Activated naive CD4-positive, alpha-beta T cell treated with anti-CD3 and anti-CD28 coated beads, Interleukin-2, amount 50 U/mL, for 72 hours (primary cell): Measurements from ENCODE around the gene NAAA. TPM values are rescaled to one million over a fixed set of nuclear protein-coding genes. Genes with fewer than 3 reads are reported as not detected.
"Not testable (repeated sequence)": the region's sequence is repeated elsewhere in the genome, so short reads cannot be mapped to it uniquely, and the experiment has no call there.

Experiments used
- ATAC-seq, 2 donors: fragments of 150-1000 bp; cut with Tn5 transposase; 2 replicates each; pipeline ENCODE4 v1.10.0; 2021; ENCODE audit warnings: mild to moderate bottlenecking in 2 of 2, moderate library complexity in 2 of 2
- DNase-seq, 2 donors: peaks; one replicate each; pipeline ENCODE4 v3.0.0; 2021 to 2022; ENCODE audit warnings: low spot score in 2 of 2
- H3K27ac Mint-ChIP-seq, 2 donors: one replicate each; pipeline ENCODE4 v1.8.0; 2022; ENCODE audit warnings: mild to moderate bottlenecking in 2 of 2, mixed read lengths in 2 of 2
- H3K36me3 Mint-ChIP-seq, 2 donors: one replicate each; pipeline ENCODE4 v1.8.0; 2022; ENCODE audit warnings: mixed read lengths in 2 of 2
- H3K9me3 Mint-ChIP-seq, 2 donors: one replicate each; pipeline ENCODE4 v1.8.0; 2022; ENCODE audit warnings: mixed read lengths in 2 of 2
- total RNA-seq, 2 donors: library from RNA; stranded (reverse); gene quantifications; one replicate each; pipeline ENCODE4 v1.2.3, GENCODE V29; 2022

NAAA gene
- total RNA-seq, 2 donors from 2014 or later: 17.4 to 22.8 TPM

DNA sequence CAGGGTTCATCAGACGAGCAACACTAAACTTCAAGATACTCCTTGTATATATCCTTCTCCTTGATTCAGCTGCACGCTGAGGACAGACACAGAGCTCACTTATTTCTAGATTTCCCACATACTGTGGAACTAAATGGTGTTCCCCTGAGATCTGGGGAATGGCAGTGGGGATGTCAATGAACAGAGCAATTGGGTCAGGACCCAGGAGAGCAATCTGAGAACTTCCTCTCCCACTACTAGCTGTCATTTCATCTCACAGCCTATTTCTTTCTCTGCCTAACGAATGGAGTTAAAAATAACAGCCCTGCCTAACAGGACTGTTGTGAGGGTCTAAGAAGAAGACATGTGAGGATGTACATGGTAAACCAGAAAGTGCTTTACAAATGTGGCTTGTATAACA lies 10.7 kb downstream of the NAAA start:
- no peak for DNase-seq
- ATAC-seq: no peak
- Mint-ChIP-seq H3K36me3 (peaks cover 6 to 7% of the 10 kb centered on the region in 2 donors), H3K27ac (peak overlapping the region in 1 of 2 donors; percentile 4), H3K9me3 (no peaks in the 10 kb centered on the region)

DNA sequence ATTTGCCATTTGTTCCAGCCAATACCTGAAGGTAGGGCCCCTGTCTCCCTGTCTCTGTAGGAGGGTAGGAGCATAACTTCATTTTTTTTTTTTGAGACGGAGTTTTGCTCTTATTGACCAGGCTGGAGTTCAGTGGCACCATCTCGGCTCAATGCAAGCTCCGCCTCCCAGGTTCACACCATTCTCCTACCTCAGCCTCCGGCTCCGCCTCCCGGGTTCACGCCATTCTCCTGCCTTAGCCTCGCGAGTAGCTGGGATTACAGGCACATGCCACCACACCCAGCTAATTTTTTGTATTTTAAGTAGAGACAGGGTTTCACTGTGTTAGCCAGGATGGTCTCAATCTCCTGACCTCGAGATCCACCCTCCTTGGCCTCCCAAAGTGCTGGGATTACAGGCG lies 15.9 kb downstream of the NAAA start:
- H3K27ac Mint-ChIP-seq: peak overlapping the region in 1 of 2 donors; percentile 1
- H3K36me3 Mint-ChIP-seq, H3K9me3 Mint-ChIP-seq, ATAC-seq, DNase-seq: not testable (repeated sequence)

DNA sequence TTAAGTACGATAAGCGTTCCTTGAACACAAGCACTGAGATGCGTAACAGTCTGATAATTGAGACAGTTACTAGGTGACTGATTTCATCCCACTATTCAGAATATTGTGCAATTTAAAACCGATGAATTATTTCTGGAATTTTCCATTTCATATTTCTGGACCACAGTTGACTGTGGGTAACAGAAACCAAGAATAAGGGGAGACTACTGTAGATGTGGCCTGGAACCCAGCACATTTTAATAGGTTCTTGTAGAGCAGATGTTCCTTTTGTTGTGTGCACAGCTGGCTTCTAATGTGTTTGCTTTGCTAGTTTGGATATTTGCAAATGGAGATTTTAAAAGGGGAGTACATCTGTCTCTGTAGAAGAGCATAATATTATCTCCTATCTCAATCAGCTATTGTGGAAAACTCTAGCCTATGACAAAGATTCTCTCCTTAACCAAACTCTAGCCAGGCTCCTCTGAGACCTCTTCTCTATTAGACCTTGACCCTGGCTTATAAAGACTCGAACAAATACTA lies 16.4 kb downstream of the NAAA start:
- ATAC-seq: no peak
- H3K36me3 Mint-ChIP-seq: no peaks in the 10 kb centered on the region
- no peak for DNase-seq
- no peaks in the 10 kb centered on the region for H3K9me3 Mint-ChIP-seq
- peak overlapping the region in 1 of 2 donors; percentile 1 for H3K27ac Mint-ChIP-seq

DNA sequence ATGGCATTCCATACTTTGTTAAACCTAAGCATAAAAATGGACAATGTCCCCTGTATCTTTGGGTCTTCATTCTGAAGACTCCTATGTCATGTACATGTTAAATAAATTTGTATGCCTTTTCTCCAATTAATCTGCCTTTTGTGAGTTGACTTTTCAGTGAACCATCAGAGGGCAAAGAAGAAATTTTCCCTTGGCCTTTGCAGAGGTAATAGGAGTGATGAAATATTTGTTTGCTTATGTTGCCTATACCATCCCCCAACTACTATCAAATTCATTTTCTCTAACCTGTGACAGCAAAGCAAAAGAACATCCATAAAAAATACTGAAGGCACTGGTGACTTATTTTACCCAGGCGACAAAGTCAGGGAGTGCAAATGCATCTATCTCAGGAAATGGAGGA lies 18.2 kb downstream of the NAAA start:
- H3K9me3 Mint-ChIP-seq: no peaks in the 10 kb centered on the region
- peak overlapping the region in 1 of 2 donors; percentile 72 for H3K27ac Mint-ChIP-seq
- H3K36me3 Mint-ChIP-seq: no peaks in the 10 kb centered on the region
- no peak for DNase-seq
- no peak for ATAC-seq

DNA sequence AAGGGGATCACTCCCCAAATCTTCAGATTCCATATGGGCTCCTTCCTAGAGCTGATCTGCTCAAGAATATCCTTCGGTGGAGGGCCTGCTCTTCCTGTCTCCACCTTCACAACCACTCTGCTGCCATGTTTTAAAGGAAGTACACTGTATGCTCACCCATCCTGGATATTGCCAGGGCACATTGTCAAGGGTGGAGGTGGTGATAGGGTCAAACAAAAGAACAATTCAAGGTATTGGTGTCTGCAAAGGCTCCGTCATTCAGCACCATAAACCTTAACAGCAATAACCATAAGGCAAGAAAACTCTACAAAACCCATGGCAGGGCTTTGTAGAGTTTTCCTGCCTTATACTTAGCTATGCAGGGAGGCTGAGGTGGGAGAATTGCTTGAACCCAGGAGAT lies 18.9 kb downstream of the NAAA start:
- no peak for DNase-seq
- no peak for ATAC-seq
- no peaks in the 10 kb centered on the region for H3K36me3 Mint-ChIP-seq
- H3K9me3 Mint-ChIP-seq: no peaks in the 10 kb centered on the region
- no peak overlapping the region for H3K27ac Mint-ChIP-seq

DNA sequence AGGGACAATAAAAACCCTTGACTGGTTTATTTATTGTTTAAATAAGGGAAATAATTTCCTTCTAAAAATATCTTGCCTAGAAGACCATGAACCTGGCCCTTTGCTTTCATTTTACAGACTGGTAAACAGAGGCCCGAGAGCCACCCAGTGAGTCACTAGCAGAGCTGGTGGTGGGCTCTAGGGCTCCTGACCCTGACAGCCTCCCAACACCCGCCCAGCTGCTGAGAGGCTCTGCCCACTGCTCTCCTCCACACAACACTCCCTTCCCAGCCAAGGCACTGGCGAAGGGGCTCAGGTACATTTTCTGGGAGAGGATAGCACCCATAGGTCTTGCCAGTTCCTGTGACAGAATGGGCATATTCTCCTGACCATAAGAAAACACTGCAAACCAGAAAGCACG lies 20.5 kb downstream of the NAAA start:
- DNase-seq (no peak), ATAC-seq (no peak)
- Mint-ChIP-seq H3K36me3 (no peaks in the 10 kb centered on the region), H3K9me3 (no peaks in the 10 kb centered on the region), H3K27ac (peak overlapping the region in 1 of 2 donors; percentile 9)

DNA sequence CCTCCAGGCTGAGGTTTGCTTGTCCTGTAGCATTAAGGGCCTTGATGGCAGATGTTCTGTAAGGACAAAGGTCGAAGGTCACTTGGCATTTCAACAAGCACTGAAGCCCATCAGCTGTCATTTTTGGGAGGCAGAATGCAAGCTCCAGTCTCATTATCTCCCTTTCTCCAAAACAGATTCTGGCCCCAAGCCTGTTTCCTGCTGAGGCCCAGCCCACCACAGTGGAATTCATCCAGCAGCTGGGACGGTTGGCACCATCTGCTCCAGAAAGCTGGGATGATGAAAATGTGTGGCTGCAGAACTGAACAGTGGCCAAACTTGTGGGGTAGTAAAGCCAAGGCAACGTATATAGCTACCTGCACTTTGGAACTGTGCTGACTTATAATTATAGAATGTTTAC lies 20.9 kb downstream of the NAAA start:
- no peaks in the 10 kb centered on the region for H3K9me3 Mint-ChIP-seq
- H3K27ac Mint-ChIP-seq: no peak overlapping the region
- H3K36me3 Mint-ChIP-seq: no peaks in the 10 kb centered on the region
- ATAC-seq (no peak), DNase-seq (no peak)

DNA sequence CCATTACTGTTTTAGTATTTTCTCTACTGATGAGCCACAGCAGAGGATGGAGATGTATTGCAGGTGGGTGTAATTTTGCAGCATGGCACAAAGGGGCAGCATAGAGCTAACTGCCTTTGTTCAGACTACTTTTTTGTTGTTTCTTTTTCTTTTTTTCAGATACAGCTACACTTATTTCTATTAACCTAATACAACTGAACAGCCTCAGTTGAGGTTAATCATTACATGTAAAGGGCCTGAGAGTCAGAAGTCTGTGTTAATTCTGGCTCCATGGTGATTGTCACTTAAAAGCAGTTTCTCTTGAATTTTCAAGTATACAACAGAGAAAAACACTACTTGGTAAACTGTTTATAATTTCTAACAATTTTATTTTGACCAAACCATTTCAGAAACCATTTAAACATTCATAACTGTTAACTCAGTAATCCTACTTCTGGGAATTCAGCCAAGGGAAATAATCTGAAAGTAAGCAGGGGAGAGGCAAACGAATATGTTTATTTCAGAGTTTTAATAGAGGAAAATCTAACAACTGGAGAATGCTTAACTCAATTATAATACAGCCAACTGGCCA lies 24.6 kb downstream of the NAAA start:
- Mint-ChIP-seq H3K9me3 (peaks cover under 1% of the 10 kb centered on the region in 2 donors), H3K27ac (peak overlapping the region; percentile 63 to 77), H3K36me3 (peaks cover 2 to 5% of the 10 kb centered on the region in 2 donors)
- ATAC-seq (peak; percentile 48 to 67), DNase-seq (peak in 1 of 2 donors; percentile 20)

DNA sequence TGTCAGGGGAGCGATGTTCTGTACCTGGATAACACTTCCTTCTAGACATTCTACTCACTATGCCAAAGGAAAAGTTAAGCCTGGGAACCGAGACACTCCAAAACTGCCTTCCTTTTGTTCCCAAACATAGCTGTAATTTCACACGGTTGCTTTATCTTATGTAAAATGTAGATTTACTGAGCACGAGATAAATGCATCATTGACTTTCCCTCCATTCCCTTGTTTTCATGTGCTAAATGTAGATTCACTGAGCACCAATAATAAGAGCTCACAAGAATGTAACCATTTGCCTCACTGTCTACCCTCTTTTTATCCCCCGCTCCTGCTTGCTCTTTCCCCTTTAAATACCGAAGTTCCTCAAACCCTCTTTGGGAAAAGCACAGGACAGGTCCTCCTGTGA lies 27.8 kb downstream of the NAAA start:
- peaks cover 10 to 15% of the 10 kb centered on the region in 2 donors for H3K36me3 Mint-ChIP-seq
- ATAC-seq (no peak), DNase-seq (no peak)
- H3K27ac Mint-ChIP-seq: peak overlapping the region in 1 of 2 donors; percentile 62
- peaks cover 7% of the 10 kb centered on the region in 2 donors for H3K9me3 Mint-ChIP-seq

DNA sequence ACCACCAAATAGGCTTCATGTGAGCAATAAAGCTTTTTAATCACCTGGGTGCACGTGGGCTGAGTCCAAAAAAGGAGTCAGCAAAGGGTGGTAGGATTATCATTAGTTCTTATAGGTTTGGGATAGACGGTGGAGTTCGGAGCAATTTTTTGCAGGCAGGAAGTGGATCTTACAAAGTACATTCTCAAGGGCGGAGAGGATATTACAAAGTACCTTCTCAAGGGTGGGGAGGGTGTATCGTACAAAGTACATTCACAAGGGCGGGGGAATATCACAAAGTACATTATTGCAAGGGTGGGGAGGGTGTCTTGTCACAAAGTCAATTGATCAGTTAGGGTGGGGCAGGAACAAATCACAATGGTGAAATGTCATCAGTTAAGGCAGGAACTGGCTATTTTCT lies 30.0 kb downstream of the NAAA start:
- not testable (repeated sequence) for ATAC-seq, DNase-seq, H3K27ac Mint-ChIP-seq, H3K9me3 Mint-ChIP-seq
- H3K36me3 Mint-ChIP-seq: peaks cover 10 to 15% of the 10 kb centered on the region in 2 donors

DNA sequence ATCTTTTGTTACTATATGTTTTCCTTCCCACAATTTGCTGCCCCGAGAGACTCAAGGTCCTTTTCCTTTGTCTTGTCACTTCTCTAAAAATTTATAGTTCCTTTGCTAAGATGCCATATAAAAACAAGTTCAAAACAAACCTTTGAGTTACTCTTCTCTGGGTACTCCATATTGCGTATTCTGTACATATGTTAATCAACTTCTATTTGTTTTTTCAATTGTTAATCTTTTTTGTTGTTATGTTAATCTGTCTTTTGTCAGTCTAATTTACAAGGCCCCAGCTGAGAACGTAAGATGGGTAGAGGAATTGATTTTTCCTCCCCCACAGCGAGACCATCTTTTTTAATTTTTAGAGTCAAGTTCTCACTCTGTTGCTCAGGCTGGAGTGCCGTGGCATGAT lies 31.4 kb downstream of the NAAA start:
- H3K27ac Mint-ChIP-seq: no peak overlapping the region
- H3K9me3 Mint-ChIP-seq: peaks cover 7% of the 10 kb centered on the region in 2 donors
- DNase-seq (no peak), ATAC-seq (no peak)
- peaks cover 10 to 15% of the 10 kb centered on the region in 2 donors for H3K36me3 Mint-ChIP-seq

DNA sequence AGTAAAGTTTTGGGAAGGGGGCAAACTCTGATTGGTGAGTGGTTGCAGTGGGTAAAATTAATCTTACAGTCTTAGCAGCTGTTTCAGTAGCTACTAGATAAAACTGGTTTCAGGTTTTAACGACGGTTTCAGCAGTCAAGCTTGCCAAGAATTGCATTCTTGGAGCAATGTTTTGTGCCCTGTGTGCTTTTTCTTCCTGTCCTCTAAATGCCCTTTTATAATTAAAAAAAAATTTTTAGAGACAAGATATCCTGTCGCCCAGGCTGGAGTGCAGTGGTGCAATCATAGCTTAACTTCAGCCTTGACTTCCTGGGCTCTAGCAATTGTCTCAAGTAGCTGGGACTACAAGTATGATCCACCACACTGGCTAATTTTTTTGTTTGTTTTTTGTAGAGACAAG lies 32.3 kb downstream of the NAAA start:
- no peak for ATAC-seq
- Mint-ChIP-seq H3K36me3 (peaks cover 10 to 15% of the 10 kb centered on the region in 2 donors), H3K9me3 (peaks cover 7% of the 10 kb centered on the region in 2 donors), H3K27ac (no peak overlapping the region)
- DNase-seq: no peak

DNA sequence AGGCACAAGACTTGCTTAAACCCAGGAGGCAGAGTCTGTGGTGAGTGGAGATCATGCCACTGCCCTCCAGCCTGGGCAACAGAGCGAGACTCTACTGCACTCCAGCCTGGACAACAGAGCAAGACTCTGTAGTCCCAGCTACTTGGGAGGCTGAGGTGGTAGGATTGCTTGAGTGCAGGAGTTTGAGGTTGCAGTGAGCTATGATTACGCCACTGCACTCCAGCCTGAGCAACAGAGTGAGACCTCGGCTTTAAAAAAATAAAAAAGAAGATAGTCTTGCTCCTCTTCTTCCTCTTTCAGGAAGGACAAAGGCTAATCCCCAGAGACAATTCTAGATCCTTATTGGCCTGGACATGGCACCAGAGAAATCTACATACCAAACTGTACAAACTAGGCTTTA lies 32.8 kb downstream of the NAAA start:
- DNase-seq: no peak
- ATAC-seq: no peak
- H3K9me3 Mint-ChIP-seq: peaks cover 7% of the 10 kb centered on the region in 2 donors
- no peak overlapping the region for H3K27ac Mint-ChIP-seq
- H3K36me3 Mint-ChIP-seq: peaks cover 10 to 15% of the 10 kb centered on the region in 2 donors

DNA sequence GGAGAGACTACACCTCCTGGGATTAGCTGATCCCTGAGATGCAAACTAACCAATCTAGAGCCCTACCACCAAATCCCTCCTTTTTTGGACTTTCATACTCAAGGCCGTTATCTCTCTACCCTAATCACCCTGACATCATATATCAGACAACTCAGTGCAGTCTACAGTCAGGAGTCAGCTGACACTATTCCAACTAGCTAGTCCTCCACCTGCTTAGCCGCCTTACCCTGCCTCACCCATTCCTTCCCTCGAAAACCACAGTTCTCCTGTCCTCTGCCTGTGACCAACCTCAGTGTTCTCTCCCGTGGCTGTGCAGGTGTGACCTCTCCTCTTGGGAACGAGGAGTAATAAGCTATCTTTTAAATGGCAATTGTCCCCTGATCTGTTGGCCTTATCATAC lies 36.7 kb downstream of the NAAA start:
- Mint-ChIP-seq H3K9me3 (no peaks in the 10 kb centered on the region), H3K27ac (no peak overlapping the region), H3K36me3 (no peaks in the 10 kb centered on the region)
- ATAC-seq (no peak), DNase-seq (no peak)

DNA sequence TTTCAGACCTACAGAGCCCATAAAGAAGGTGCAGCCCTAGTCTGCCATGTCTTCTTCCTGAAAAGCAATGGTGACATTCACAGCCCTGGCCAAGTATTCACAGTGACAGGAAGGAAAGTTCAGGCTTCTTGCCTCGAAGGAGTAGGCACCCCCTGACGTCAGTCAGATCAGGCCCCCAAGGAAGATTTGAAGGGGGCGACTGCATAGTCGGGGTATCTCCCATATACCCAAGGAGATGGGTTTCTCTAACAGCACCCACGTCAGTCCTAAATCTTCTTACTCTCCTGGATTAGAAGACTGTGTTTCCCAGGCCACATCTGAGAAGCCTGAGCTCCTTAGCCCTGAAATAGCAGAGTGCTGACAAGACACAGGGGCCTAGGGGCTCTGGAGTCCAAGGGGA lies 38.5 kb downstream of the NAAA start, which contains the start of gene PPEF2:
TSS of gene PPEF2 (minus strand) at position 101 of the 400 bp plus-strand sequence. CDS start 6,127 bp downstream, outside the sequence.
- Mint-ChIP-seq H3K9me3 (peaks cover 0 to 4% of the 10 kb centered on the region in 2 donors), H3K27ac (no peak within 1 kb of the TSS), H3K36me3 (no peaks in the 10 kb centered on the region)
- DNase-seq (no peak), ATAC-seq (no peak)

DNA sequence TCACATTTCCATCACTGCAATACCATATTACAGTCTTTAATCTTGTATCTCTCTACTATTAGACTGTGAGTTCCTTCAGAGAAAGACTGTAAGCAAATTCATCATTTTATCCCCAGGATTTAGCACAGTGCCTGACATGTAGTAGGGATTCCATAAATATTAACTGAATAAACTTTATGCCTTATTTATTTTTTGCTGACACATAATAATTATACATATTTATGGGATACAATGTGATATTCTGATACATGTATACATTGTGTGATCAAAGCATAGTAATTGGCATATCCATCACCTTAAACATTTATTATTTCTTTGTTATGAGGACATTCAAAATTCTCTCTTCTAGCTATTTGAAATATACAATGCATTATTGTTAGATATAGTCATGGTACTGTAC lies 42.3 kb downstream of the NAAA start:
- H3K9me3 Mint-ChIP-seq: peaks cover 0 to 4% of the 10 kb centered on the region in 2 donors
- DNase-seq: no peak
- H3K36me3 Mint-ChIP-seq: no peaks in the 10 kb centered on the region
- ATAC-seq: no peak
- H3K27ac Mint-ChIP-seq: no peak overlapping the region

DNA sequence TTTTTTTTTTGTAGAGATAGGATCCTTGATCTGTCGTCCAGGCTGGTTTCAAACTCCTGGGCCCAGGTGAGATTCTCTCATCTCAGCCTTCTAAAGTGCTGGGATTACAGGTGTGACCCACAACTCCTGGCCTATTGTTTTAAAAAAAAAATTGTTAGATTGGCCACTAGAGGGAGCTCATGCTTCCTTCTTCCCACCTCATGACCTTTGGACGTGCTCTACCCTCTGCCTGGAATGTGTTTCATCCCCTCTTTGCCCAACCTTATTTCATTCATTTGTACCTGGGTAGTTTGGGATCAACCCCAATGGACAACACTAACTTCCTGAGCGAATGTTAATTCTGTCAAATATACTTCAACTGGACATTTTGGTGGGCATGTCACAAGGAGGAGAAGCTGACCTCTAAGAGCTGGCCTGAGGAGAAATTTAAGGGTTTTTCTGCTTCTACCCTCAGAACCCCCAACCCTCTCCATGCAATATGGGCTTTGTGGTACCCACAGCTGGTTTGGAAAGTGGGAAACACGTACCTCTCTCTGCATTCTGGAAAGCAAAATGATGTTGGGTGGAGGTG lies 45.0 kb downstream of the NAAA start:
- peaks cover 0 to 4% of the 10 kb centered on the region in 2 donors for H3K9me3 Mint-ChIP-seq
- ATAC-seq (peak; percentile 62 to 74), DNase-seq (peak in 1 of 2 donors; percentile 16)
- H3K36me3 Mint-ChIP-seq: no peaks in the 10 kb centered on the region
- H3K27ac Mint-ChIP-seq: no peak overlapping the region

DNA sequence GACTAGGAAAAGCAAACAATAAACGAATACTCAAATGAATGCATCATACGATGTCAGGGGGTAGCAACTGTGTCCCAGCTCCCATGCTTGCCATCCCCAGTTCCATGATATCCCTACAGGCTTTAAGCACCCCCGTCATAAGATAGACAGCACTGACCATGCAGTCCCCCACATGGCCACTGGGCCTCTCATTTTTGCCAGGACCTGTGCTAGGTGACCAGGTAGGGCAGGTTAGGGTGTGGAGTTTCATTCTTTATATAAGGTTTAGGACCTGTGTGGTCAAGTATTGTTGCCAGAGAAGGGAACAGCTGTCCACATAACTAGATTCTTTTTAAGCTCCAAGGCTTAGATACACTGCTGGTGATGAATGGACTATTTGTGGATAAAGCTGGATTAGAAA lies 48.3 kb downstream of the NAAA start:
- no peak overlapping the region for H3K27ac Mint-ChIP-seq
- no peaks in the 10 kb centered on the region for H3K36me3 Mint-ChIP-seq
- DNase-seq (no peak), ATAC-seq (no peak)
- no peaks in the 10 kb centered on the region for H3K9me3 Mint-ChIP-seq
